DLD1 (cell line): Measurements from ENCODE around the gene TSPY1.
"Not testable (repeated sequence)": the region's sequence is repeated elsewhere in the genome, so short reads cannot be mapped to it uniquely, and the experiment has no call there.

Experiments
- in situ Hi-C: cut with HindIII; loops from 2 replicates; pipeline ENCODE4 v1.10.0; 2017; ENCODE audit warnings: low sequenced_read_pairs

TSPY1 gene, protein sequence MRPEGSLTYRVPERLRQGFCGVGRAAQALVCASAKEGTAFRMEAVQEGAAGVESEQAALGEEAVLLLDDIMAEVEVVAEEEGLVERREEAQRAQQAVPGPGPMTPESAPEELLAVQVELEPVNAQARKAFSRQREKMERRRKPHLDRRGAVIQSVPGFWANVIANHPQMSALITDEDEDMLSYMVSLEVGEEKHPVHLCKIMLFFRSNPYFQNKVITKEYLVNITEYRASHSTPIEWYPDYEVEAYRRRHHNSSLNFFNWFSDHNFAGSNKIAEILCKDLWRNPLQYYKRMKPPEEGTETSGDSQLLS

DNA sequence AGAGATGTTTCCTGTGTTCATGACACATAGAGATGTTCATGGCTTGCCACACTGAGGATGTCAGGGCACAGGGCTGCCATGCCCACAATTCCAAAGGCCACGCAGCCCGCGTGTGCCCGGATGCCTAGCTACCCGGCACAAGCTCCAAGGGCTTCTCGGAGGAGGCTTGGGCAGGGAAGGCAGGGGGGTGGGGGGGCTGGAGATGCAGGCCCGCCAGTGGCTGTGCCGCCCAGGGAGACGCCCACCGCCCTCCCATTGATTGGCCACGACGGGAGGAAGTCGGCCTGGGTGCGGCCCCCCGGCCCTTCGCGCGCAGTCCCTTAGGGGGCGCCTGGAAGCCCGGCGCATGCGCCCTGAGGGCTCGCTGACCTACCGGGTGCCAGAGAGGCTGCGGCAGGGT lies at the start of gene TSPY1:
Gene TSPY1 (plus strand): TSS at position 301 of the 400 bp plus-strand sequence. CDS start 46 bp downstream, at position 347.
- in situ Hi-C loops = not testable (repeated sequence)

DNA sequence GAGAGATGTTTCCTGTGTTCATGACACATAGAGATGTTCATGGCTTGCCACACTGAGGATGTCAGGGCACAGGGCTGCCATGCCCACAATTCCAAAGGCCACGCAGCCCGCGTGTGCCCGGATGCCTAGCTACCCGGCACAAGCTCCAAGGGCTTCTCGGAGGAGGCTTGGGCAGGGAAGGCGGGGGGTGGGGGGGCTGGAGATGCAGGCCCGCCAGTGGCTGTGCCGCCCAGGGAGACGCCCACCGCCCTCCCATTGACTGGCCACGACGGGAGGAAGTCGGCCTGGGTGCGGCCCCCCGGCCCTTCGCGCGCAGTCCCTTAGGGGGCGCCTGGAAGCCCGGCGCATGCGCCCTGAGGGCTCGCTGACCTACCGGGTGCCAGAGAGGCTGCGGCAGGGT lies 20.2 kb downstream of the TSPY1 start, which contains the start of gene TSPY9:
Gene TSPY9 (plus strand): TSS at position 301 of the 400 bp plus-strand sequence. CDS start 46 bp downstream, at position 347.
- in situ Hi-C loops = not testable (repeated sequence)

DNA sequence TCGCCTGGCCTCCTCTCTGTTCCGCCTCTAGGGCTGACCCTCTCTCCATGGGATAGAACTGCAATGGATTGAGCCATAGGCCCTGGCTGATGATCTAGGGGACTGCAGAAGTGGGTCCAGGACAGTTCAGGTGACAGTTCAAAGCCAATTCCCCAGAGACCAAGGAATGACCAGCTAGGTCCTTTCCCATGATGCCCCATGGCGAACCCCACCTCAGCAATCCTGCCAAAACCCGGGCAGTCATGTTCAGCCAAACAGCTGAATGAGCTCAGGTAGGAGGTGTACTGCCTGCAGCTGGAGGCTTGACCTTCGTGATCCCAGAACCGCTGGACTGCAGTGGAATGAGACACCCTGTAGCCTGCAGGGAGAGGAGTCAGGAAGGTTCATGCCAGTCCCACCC lies 37.6 kb downstream of the TSPY1 start:
- in situ Hi-C loops = not testable (repeated sequence)

DNA sequence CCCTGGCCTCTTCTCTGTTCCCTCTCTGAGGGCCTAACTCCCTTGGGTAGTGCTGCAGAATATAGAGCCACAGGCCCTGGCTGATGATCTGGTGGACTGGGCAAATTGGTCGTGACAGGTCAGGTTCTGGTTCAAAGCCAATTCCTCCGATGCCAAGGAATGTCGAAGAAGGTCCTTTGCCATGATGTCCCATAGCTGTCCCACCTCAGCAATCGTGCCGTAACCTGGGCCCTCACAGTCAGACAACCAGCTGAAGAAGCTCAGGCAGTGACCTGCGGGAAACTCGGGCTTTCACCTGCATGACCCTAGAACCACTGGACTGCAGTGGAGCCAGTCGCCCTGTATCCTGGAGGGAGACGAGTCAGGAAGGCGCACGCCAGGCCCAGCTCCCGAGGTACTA lies 49.5 kb downstream of the TSPY1 start:
- in situ Hi-C loops = not testable (repeated sequence)
